IMR-90 (cell line): ENCODE results near the gene BTNL3. TPM values are rescaled to one million over a fixed set of nuclear protein-coding genes. Genes with fewer than 3 reads are reported as not detected.

Experiments
- ATAC-seq: fragments of 200-7000 bp; cut with Tn5 transposase; 2 replicates; pipeline ENCODE4 v1.9.1; 2020; ENCODE audit warnings: low read depth, mild to moderate bottlenecking, moderate library complexity
- BruUV-seq: library from RNA; stranded (reverse); fragments of 400-500 nt; replicated peaks from 2 replicates; lab custom pipeline; 2021; lab: Mats Ljungman, UMichigan
- CTCF ChIA-PET: fragments of 300-600 bp; formaldehyde crosslinking; extraction: SDS; loops from one replicate; lab custom pipeline; 2021; ENCODE audit warnings: antibody characterized with exemption; lab: Yijun Ruan, JAX
- POLR2A ChIA-PET: fragments of 300-600 bp; sonication (Branson Sonifier 250); formaldehyde crosslinking; loops from one replicate; lab custom pipeline; 2022; ENCODE audit warnings: antibody characterized with exemption; ENCODE audit not compliant: unreplicated experiment; lab: Charles Lee
- DNase-seq: peaks from one replicate; pipeline ENCODE4 v3.0.0; 2013
- H2AFZ ChIP-seq: replicated peaks from 2 replicates; pipeline ENCODE3; 2013; ENCODE audit warnings: low read length, mild to moderate bottlenecking; ENCODE audit not compliant: poor library complexity
- H2AK5ac ChIP-seq: 2 replicates; pipeline ENCODE4 v1.6.1; 2013; ENCODE audit warnings: low read depth, low read length, inconsistent platforms
- H2AK9ac ChIP-seq: replicated peaks from 2 replicates; pipeline ENCODE3; 2013; ENCODE audit warnings: mild to moderate bottlenecking, low read depth, low read length, moderate library complexity; ENCODE audit not compliant: poor library complexity
- H2BK120ac ChIP-seq: 2 replicates; pipeline ENCODE4 v1.6.1; 2013; ENCODE audit warnings: low read depth, low read length, inconsistent platforms
- H2BK15ac ChIP-seq: 3 replicates; pipeline ENCODE4 v1.6.1; 2013; ENCODE audit warnings: low read depth, low read length, inconsistent platforms
- H2BK20ac ChIP-seq: 2 replicates; pipeline ENCODE4 v1.6.1; 2013; ENCODE audit warnings: low read depth, mild to moderate bottlenecking, inconsistent platforms, low read length, moderate library complexity
- H2BK5ac ChIP-seq: 2 replicates; pipeline ENCODE4 v1.6.1; 2013; ENCODE audit warnings: mild to moderate bottlenecking, low read depth, low read length, inconsistent platforms; ENCODE audit not compliant: poor library complexity, severe bottlenecking
- H3K14ac ChIP-seq: replicated peaks from 2 replicates; pipeline ENCODE4 v1.6.1; 2013; ENCODE audit warnings: low read depth, low read length, inconsistent platforms
- H3K18ac ChIP-seq: 2 replicates; pipeline ENCODE4 v1.6.1; 2013; ENCODE audit warnings: low read depth, low read length, control low read depth
- H3K23ac ChIP-seq: 2 replicates; pipeline ENCODE4 v1.6.1; 2013; ENCODE audit warnings: low read depth, low read length, inconsistent platforms
- H3K27ac ChIP-seq: 2 replicates; pipeline ENCODE4 v1.5.1; 2013; ENCODE audit warnings: mild to moderate bottlenecking, control low read depth, low read length; ENCODE audit not compliant: insufficient read depth
- H3K27me3 ChIP-seq: 2 replicates; pipeline ENCODE4 v1.6.1; 2013; ENCODE audit warnings: low read length; ENCODE audit not compliant: control insufficient read depth, insufficient read depth
- H3K36me3 ChIP-seq: 2 replicates; pipeline ENCODE4 v1.6.1; 2013; ENCODE audit warnings: low read length, mixed read lengths; ENCODE audit not compliant: control insufficient read depth, insufficient read depth
- H3K4ac ChIP-seq: 2 replicates; pipeline ENCODE4 v1.6.1; 2013; ENCODE audit warnings: low read depth, low read length, inconsistent platforms
- H3K4me1 ChIP-seq: 2 replicates; pipeline ENCODE4 v1.6.1; 2013; ENCODE audit warnings: low read length, mixed read lengths; ENCODE audit not compliant: control insufficient read depth, insufficient read depth
- H3K4me2 ChIP-seq: 2 replicates; pipeline ENCODE4 v1.6.1; 2013; ENCODE audit warnings: low read depth, mild to moderate bottlenecking, control low read depth, low read length, moderate library complexity
- H3K4me3 ChIP-seq: 2 replicates; pipeline ENCODE4 v1.5.1; 2013; ENCODE audit warnings: low read depth, mild to moderate bottlenecking, control low read depth, low read length, moderate library complexity; ENCODE audit not compliant: insufficient read depth
- H3K56ac ChIP-seq: 2 replicates; pipeline ENCODE4 v1.6.1; 2013; ENCODE audit warnings: low read length, inconsistent platforms; ENCODE audit not compliant: insufficient read depth; ENCODE audit errors: extremely low read depth
- H3K79me1 ChIP-seq, 2 experiments: 2 replicates each; pipeline ENCODE4 v1.6.1; 2013; ENCODE audit warnings: low read length in 2 of 2, inconsistent platforms in 1 of 2, low read depth in 1 of 2
- H3K9ac ChIP-seq: 2 replicates; pipeline ENCODE4 v1.6.1; 2013; ENCODE audit warnings: low read depth, low read length, control low read depth
- H3K9me1 ChIP-seq: 2 replicates; pipeline ENCODE4 v1.6.1; 2013; ENCODE audit warnings: low read length, inconsistent platforms; ENCODE audit not compliant: insufficient read depth
- H3K9me3 ChIP-seq: 2 replicates; pipeline ENCODE4 v1.6.1; 2013; ENCODE audit warnings: low read length; ENCODE audit not compliant: control insufficient read depth, insufficient read depth
- H4K20me1 ChIP-seq: 2 replicates; pipeline ENCODE4 v1.6.1; 2013; ENCODE audit warnings: low read length, inconsistent platforms; ENCODE audit not compliant: insufficient read depth
- H4K5ac ChIP-seq: 2 replicates; pipeline ENCODE4 v1.6.1; 2013; ENCODE audit warnings: mild to moderate bottlenecking, low read depth, low read length, control low read depth
- H4K8ac ChIP-seq, 2 experiments: 2 replicates each; pipeline ENCODE4 v1.6.1; 2013; ENCODE audit warnings: low read depth in 2 of 2, low read length in 2 of 2, control low read depth in 1 of 2, inconsistent platforms in 1 of 2
- H4K91ac ChIP-seq: 2 replicates; pipeline ENCODE4 v1.6.1; 2013; ENCODE audit warnings: low read depth, low read length, inconsistent platforms; ENCODE audit not compliant: insufficient read depth
- BHLHE40 ChIP-seq: fragments of 150-350 bp; IDR thresholded peaks from 2 replicates; pipeline ENCODE4 v1.6.1; 2016; ENCODE audit warnings: mild to moderate bottlenecking, low read depth, low read length
- CEBPB ChIP-seq: IDR thresholded peaks from 2 replicates; pipeline ENCODE4 v1.6.1; 2012; ENCODE audit warnings: low read depth, low read length, improper control_type of control experiment
- CHD1 ChIP-seq: IDR thresholded peaks from 2 replicates; pipeline ENCODE4 v1.6.1; 2012; ENCODE audit warnings: low read depth, low read length, improper control_type of control experiment
- CTCF ChIP-seq: conservative IDR thresholded peaks from 2 replicates; pipeline ENCODE4 v1.5.1; 2012; ENCODE audit warnings: mild to moderate bottlenecking, low read depth, low read length, improper control_type of control experiment
- ELK1 ChIP-seq: fragments of 150-350 bp; IDR thresholded peaks from 2 replicates; pipeline ENCODE4 v1.6.1; 2016; ENCODE audit warnings: low read depth, mild to moderate bottlenecking, low read length, moderate library complexity, borderline replicate concordance
- FOS ChIP-seq: fragments of 150-350 bp; IDR thresholded peaks from 2 replicates; pipeline ENCODE4 v1.6.1; 2016; ENCODE audit warnings: low read depth, low read length
- MAFK ChIP-seq: IDR thresholded peaks from 2 replicates; pipeline ENCODE4 v1.6.1; 2012; ENCODE audit warnings: low read depth, low read length, improper control_type of control experiment
- MAZ ChIP-seq: IDR thresholded peaks from 2 replicates; pipeline ENCODE4 v1.6.1; 2012; ENCODE audit warnings: low read depth, mild to moderate bottlenecking, low read length, improper control_type of control experiment, moderate library complexity, borderline replicate concordance
- MXI1 ChIP-seq: IDR thresholded peaks from 2 replicates; pipeline ENCODE4 v1.6.1; 2012; ENCODE audit warnings: low read depth, mild to moderate bottlenecking, low read length, moderate library complexity, borderline replicate concordance
- NFE2L2 ChIP-seq: fragments of 150-350 bp; IDR thresholded peaks from 2 replicates; pipeline ENCODE4 v1.6.1; 2016; ENCODE audit warnings: low read depth, mild to moderate bottlenecking, low read length
- POLR2A ChIP-seq: IDR thresholded peaks from 2 replicates; pipeline ENCODE4 v1.6.1; 2012; ENCODE audit warnings: mild to moderate bottlenecking, low read depth, low read length
- RAD21 ChIP-seq: IDR thresholded peaks from 2 replicates; pipeline ENCODE4 v1.6.1; 2012; ENCODE audit warnings: low read length, improper control_type of control experiment
- RCOR1 ChIP-seq: IDR thresholded peaks from 2 replicates; pipeline ENCODE4 v1.6.1; 2012; ENCODE audit warnings: mild to moderate bottlenecking, low read length, improper control_type of control experiment; ENCODE audit not compliant: insufficient replicate concordance
- RFX5 ChIP-seq: IDR thresholded peaks from 2 replicates; pipeline ENCODE4 v1.8.0; 2012; ENCODE audit warnings: low read depth, mild to moderate bottlenecking, low read length, moderate library complexity
- SMC3 ChIP-seq: fragments of 150-350 bp; IDR thresholded peaks from 2 replicates; pipeline ENCODE4 v1.6.1; 2016; ENCODE audit warnings: low read depth, mild to moderate bottlenecking, antibody characterized with exemption, low read length, moderate library complexity
- USF2 ChIP-seq: fragments of 150-350 bp; IDR thresholded peaks from 2 replicates; pipeline ENCODE4 v1.6.1; 2017; ENCODE audit warnings: mild to moderate bottlenecking, antibody characterized with exemption, low read length, low read depth
- WGBS, 2 experiments: methylation state at CpG; one replicate each; pipeline versions ENCODE4 v1.1.5 to v1.1.7; 2013; ENCODE audit warnings: missing lambda C conversion rate in 2 of 2; ENCODE audit not compliant: insufficient read length in 1 of 2; ENCODE audit errors: extremely low coverage in 2 of 2; 5-methylcytosine and 5-hydroxymethylcytosine counted together
- dilution Hi-C: fragments of 300-500 bp; cut with HindIII; formaldehyde crosslinking; loops from one replicate; pipeline ENCODE4 v1.14.3; 2018; ENCODE audit warnings: low sequenced_read_pairs; ENCODE audit not compliant: unreplicated experiment
- in situ Hi-C: fragments of 300-500 bp; cut with MboI; formaldehyde crosslinking; loops from 3 replicates; pipeline ENCODE4 v1.14.3; 2019; ENCODE audit warnings: low sequenced_read_pairs, inconsistent platforms, mixed read lengths
- intact Hi-C: fragments of 100-400 bp; cut with micrococcal nuclease; formaldehyde crosslinking; loops from 2 replicates; pipeline ENCODE4 v1.10.0; 2022
- polyA plus RNA-seq, 3 experiments: library from polyadenylated mRNA; depleted of rRNA; stranded (reverse); fragments of >200 nt; gene quantifications; 2 replicates each; pipeline ENCODE4 v1.2.3, GENCODE V29; 2012; ENCODE audit warnings: low replicate concordance in 1 of 3
- total RNA-seq: library from RNA; depleted of rRNA; stranded (reverse); fragments of >200 nt; gene quantifications from 2 replicates; pipeline ENCODE4 v1.2.3, GENCODE V29; 2012

The BTNL3 gene
- total and polyA plus RNA-seq, 2 of the 4 experiments (the other 2 are of a cell fraction): not detected

GRCh38 chr5:181008136-181008535, 19.5 kb downstream of the BTNL3 start:
- ATAC-seq (no peak), DNase-seq (no peak)
- Histone ChIP-seq H3K9me3 (peaks cover 15% of the 10 kb centered on the region), H3K9ac (no peak overlapping the region), H4K91ac (no peak overlapping the region), H3K14ac (no peak overlapping the region), H3K27me3 (no peaks in the 10 kb centered on the region), H3K4ac (no peak overlapping the region), H3K4me2 (no peak overlapping the region), H4K5ac (no peak overlapping the region), H2BK5ac (no peak overlapping the region), H2BK20ac (no peak overlapping the region), H3K18ac (no peak overlapping the region), H3K4me3 (no peak overlapping the region), H3K36me3 (no peaks in the 10 kb centered on the region), H2BK15ac (no peak overlapping the region), H4K20me1 (no peaks in the 10 kb centered on the region), H3K4me1 (no peaks in the 10 kb centered on the region), H3K56ac (no peak overlapping the region), H2AK5ac (no peak overlapping the region), H3K23ac (no peak overlapping the region), H3K9me1 (no peaks in the 10 kb centered on the region), H2AK9ac (no peak overlapping the region), H3K79me1 (no peaks in the 10 kb centered on the region), H2AFZ (no peak overlapping the region), H4K8ac (no peak overlapping the region), H2BK120ac (no peak overlapping the region), H3K27ac (no peak overlapping the region)
- ChIA-PET POLR2A (no interaction called here), CTCF (no interaction called here)
- dilution Hi-C loops: no loop called here
- TF ChIP-seq NFE2L2: no peak
- TF ChIP-seq ELK1: no peak
- no peak for TF ChIP-seq CTCF
- no peak for TF ChIP-seq RAD21
- no peak for TF ChIP-seq CEBPB
- TF ChIP-seq BHLHE40: no peak
- no peak for TF ChIP-seq MAFK
- TF ChIP-seq MXI1: no peak
- TF ChIP-seq RFX5: no peak
- TF ChIP-seq MAZ: no peak
- no peak for TF ChIP-seq SMC3
- no peak for TF ChIP-seq RCOR1
- TF ChIP-seq POLR2A: no peak
- TF ChIP-seq FOS: no peak
- TF ChIP-seq CHD1: no peak
- TF ChIP-seq USF2: no peak
- WGBS, 2 experiments: no CpG with 5 or more reads among the region's 6 CpGs
- intact Hi-C loops: no loop called here
- no TSS peak for BruUV-seq
- in situ Hi-C loops: loop anchor here (5.0 kb wide), 1 partner anchor 66 kb away; no protein-coding TSS in a partner anchor
